GM18909 (cell line): Measurements from ENCODE around the gene STON1.
"Not testable (repeated sequence)": the region's sequence is repeated elsewhere in the genome, so short reads cannot be mapped to it uniquely, and the experiment has no call there.

Experiments used
- ATAC-seq: cut with Tn5 transposase; IDR thresholded peaks from one replicate; pipeline ENCODE4 v1.9.1; 2021; ENCODE audit warnings: mild to moderate bottlenecking; ENCODE audit not compliant: unreplicated experiment, poor library complexity

The STON1 gene

DNA sequence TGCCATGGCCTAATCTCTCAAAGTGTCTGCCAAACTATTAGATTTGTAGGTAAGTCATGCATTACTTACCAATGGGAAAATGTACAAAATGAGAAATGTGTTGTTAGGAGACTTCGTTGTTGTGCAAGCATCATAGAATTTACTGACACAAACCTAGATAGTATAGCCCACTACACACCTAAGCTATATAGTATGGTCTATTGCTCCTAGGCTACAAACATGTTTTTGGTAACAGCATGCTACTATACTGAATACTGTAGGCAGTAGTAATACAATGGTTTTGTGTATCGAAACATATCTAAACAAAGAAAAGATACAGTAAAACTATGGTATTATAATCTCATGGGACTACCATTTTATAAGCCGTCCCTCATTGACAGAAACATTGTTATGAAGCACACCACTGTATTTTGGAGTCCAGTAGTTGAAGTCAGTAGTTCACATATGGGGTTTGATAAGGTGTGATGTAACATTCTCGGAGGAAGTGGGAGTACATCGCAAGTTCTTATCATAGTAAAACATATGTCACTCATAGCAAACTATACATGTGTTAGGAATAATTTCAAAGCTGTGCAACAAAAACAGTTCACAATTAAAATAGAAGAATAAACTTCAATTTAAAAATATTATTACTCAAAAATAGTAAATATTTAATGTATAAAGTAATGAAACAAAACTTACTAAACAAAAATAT, 75.7 kb downstream of the STON1 start:
- ATAC-seq: no peak

DNA sequence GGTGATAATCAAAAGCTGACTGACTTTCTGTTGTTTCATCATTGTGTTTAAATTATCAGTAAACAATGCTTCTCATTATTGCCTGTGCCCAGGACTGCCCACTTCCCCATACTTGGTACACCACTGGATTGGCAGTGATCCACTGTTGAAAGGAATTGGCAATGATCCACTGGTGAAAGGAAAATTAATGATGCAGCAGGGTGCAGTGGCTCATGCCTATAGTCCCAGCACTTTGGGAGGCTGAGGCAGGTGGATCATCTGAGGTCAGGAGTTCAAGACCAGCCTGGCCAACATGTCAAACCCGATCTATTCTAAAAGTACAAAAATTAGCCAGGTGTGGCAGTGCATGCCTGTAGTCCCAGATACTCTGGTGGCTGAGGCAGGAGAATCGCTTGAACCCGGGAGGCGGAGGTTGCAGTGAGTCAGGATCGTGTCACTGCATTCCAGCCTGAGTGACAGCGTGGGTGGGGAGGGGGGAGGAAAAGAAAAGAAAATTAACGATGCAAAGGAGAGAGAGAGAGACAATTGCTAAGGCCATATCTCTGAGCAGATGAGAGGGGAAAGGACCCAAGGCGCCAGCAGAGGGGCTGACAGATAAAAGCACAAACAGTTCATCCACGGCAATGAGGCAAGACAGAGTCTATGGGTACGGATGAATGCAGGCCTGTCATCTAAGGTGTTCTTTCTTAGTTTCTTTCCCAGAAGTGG, 77.5 kb downstream of the STON1 start:
- ATAC-seq: no peak

DNA sequence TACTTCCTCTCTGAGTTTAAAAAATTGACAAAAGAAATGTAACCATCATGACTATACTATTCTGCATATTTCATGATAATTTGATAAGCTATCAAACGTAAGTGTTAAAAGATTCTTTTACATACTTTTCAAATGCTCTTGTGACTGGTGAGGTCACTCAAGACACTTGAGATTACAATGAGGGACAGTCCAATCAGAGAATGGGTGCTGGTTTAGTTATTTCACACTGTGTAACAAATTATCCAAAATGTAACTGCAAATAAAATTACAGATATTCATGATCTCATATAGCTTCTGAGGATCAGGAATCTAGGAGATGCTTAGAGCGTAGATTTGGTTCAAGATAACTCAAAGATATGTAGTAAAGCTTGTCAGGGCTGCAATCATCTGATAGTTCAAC, 83.3 kb downstream of the STON1 start:
- ATAC-seq: no peak

DNA sequence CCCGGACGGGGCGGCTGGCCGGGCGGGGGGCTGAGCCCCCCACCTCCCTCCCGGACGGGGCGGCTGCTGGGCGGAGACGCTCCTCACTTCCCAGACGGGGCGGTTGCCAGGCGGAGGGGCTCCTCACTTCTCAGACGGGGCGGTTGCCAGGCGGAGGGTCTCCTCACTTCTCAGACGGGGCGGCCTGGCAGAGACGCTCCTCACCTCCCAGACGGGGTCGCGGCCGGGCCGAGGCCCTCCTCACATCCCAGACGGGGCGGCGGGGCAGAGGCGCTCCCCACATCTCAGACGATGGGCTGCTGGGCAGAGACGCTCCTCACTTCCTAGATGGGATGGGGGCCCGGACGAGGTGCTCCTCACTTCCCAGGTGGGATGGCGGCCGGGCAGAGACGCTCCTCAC, 84.6 kb downstream of the STON1 start:
- ATAC-seq: not testable (repeated sequence)

DNA sequence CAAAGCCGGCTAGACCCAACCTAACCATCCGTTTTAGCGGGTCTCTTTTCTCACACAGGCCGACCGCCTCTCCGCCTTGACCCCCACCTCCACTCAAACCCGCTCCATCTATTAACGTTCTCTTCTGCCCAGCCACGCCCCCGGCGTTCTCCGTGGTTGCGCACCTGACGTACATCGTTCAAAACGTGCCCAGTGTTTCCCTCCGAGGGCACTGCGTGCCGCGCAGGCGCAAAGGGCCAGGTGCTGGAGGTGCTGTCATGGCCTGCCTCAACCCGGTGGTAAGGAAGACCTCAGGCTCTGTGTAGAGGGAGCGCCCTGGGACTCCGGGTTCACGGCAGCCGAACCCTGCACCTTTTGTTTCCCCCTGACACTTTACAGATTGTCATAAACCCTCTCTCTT, 87.7 kb downstream of the STON1 start, which contains the start of gene GTF2A1L:
GTF2A1L (plus strand) TSS at position 239 of the 400 bp plus-strand sequence; CDS start at position 258, 19 bp downstream.
- no peak for ATAC-seq

DNA sequence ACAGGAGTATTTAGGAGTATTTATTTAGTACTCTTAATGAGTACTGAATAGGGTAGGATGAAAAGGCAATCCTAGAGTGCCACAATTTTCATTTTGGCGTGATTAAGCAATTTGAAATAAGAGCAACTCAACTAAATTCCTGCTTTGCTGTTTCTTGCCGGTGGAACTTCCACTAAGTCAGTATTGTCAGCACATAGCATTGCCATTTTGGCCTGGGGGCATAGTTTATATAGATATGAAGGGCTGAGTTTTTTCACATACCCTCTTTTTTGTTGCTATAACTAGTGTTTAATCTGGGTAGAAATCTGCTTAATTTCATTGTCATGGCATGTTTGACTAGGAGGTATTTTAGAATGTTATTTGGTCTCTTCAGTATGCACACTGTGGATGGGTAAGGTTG, 89.6 kb downstream of the STON1 start:
- no peak for ATAC-seq

DNA sequence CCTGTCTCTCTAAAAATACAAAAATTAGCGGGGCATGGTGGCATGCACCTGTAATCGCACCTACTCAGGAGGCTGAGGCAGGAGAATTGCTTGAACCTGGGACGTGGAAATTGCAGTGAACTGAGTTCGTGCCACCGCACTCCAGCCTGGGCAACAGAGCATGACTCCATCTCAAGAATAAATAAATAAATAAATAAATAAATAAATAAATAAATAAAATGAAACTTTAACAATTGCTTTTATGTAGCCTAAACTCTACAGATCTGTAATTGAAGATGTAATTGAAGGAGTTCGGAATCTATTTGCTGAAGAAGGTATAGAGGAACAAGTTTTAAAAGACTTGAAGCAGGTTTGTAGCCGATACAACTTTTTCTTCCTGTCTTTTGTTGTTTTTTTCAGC, 90.7 kb downstream of the STON1 start:
- no peak for ATAC-seq

DNA sequence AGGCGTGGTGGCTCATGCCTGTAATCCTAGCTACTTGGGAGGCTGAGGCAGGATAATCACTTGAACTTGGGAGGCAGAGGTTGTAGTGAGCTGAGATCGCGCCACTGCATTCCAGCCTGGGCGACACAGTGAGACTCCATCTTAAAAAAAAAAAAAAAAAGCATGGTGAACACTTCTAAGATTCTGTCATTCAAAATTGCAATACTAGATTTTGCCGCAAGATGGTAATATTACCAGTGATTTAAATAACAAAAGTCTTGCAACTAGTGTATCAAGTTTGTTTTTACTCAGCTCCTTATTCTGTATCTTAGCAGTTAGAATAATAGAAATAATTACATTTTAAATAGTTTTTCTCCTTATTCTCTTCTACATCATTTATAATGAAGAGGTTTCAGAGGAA, 92.7 kb downstream of the STON1 start:
- ATAC-seq: not testable (repeated sequence)

DNA sequence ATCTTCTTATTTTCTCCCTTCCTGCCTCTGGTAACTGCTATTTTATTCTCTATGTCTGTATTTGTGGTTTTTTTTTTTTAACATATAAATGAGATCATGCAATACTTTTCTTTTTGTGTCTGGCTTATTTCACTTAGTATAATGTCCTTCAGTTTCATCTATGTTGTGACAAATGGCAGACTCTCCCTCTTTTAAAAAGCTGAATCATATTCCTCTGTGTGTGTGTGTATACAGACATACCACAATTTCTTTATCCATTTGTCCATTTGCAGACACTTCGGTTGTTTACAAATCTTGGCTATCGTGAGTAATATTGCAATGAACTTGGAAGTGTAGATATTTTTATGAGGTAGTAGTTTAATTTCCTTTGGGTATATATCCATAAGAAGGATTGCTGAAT, 94.7 kb downstream of the STON1 start:
- no peak for ATAC-seq

DNA sequence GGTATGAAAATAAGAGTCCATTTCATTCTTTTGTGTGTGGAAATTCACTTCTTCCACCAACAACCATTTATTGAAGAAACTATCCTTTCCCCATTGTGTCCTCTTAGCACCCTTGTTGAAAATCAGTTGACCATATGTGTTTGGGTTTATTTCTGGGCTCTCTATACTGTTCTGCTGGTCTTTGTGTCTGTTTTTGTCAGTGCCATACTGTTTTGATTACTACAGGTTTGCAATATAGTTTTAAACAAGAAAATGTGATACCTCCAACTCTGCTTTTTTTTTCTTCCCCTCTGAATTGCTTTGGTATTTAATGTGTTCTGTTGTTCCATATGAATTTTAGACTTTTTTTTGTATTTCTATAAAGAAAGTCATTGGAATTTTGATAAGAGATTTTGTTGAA, 96.1 kb downstream of the STON1 start:
- ATAC-seq: no peak

DNA sequence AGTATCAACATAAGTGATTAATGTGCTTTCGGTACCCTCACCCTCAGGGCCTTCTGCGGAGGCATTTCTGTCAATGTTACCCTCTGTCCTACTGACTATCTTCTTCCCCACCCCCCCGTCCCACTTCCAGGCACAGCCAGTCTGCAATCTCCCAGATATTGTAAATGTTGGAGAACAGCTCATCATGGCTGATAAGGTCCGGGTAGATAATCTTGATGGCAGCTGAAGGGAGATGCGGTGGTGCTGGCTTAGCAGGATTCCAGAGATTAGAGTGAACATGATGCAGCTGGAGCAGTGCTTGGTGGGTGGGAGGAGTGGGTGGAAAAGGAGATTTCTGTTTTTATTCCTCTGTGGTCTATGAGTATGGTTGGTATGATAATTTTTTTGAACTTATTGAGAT, 103.2 kb downstream of the STON1 start:
- no peak for ATAC-seq

DNA sequence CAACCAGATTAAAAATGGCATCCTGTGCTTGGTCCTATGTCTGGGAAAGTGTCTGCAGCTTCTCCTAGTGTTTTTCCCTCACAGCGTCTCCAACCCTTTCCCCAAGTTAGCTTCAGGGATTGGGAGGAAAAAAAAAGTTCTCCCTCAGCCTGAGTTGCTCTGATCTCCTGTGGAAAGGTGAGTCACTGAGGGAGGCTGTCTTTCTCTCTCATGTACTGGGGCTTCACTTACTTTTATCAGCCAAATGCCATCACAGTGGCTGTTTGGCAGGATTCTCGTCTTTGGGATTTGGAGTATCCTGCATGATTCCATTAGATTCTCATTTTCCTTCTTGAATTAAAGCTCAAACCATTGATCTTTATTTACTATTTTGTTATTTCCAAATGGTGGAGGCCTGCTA, 105.8 kb downstream of the STON1 start:
- ATAC-seq: no peak

DNA sequence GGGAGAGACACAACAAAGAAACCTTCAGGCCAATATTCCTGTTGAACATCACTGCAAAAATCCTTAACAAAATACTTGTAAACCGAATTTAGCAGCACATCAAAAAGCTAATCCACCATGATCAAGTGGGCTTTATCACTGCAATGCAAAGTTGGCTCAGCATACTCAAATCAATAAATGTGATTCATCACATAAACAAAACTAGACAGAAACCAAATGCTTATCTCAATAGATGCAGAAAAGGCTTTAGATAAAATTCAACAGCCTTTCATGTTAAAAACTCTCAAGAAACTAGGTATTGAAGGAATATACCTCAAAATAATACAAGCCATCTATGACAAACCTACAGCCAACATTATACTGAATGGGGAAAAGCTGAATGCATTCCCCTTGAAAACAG, 108.3 kb downstream of the STON1 start:
- no peak for ATAC-seq
